ENCODE results near the gene DUSP28.

GRCh38 chr2:240611601-240612210, 51.5 kb downstream of the DUSP28 start:
- TF ChIP-seq POLR2A (IDR thresholded peaks at IDR 0.05; ENCODE audit: low read length) (no peak), GATA1 (IDR thresholded peaks at IDR 0.05; ENCODE audit: low read depth, low read length) (no peak)

All from erythroblast (primary cell).